Left lung (tissue), 10 donors: ENCODE data around the gene CPEB4. TPM values are rescaled to one million over a fixed set of nuclear protein-coding genes. Genes with fewer than 3 reads are reported as not detected.

Source experiments
- ATAC-seq: fragments of 200-7000 bp; cut with Tn5 transposase; one replicate; pipeline ENCODE4 v1.9.1; 2020; ENCODE audit warnings: moderate library complexity
- DNase-seq, 4 donors: peaks; one replicate each; pipeline ENCODE4 v3.0.0-alpha.2; 2013 to 2020
- H3K27ac ChIP-seq, 2 donors: fragments of 200-600 bp; sonication (generic) in 1 of 2; one replicate each; pipeline versions ENCODE4 v1.5.0 to v1.8.0; 2020 to 2021
- H3K27me3 ChIP-seq, 2 donors: fragments of 200-600 bp; sonication (generic) in 1 of 2; one replicate each; pipeline versions ENCODE4 v1.5.0 to v1.8.0; 2020 to 2021
- H3K36me3 ChIP-seq, 2 donors: fragments of 200-600 bp; sonication (generic) in 1 of 2; one replicate each; pipeline versions ENCODE4 v1.5.0 to v1.8.0; 2020 to 2021
- H3K4me1 ChIP-seq, 2 donors: fragments of 200-600 bp; one replicate each; pipeline ENCODE4 v1.8.0; 2021
- H3K4me3 ChIP-seq, 2 donors: fragments of 200-600 bp; sonication (generic) in 1 of 2; one replicate each; pipeline versions ENCODE4 v1.5.0 to v1.8.0; 2020 to 2021; ENCODE audit warnings: mild to moderate bottlenecking in 1 of 2
- H3K9me3 ChIP-seq, 2 donors: fragments of 200-600 bp; sonication (generic) in 1 of 2; one replicate each; pipeline versions ENCODE4 v1.5.0 to v1.8.0; 2020 to 2021
- CTCF ChIP-seq, 2 donors: fragments of 200-600 bp; sonication (generic) in 1 of 2; IDR thresholded peaks; one replicate each; pipeline versions ENCODE4 v1.5.0 to v1.8.0; 2021; ENCODE audit warnings: antibody characterized with exemption in 2 of 2
- intact Hi-C, 2 donors: fragments of 100-400 bp; cut with DNase I; formaldehyde crosslinking; loops; one replicate each; pipeline versions ENCODE4 v1.11.2 to v1.14.2; 2022
- polyA plus RNA-seq, 6 donors: library from polyadenylated mRNA; unstranded; fragments of 120-200 nt; gene quantifications; one replicate each; pipeline ENCODE4 v1.2.1, GENCODE V29; 2013; ENCODE audit not compliant: insufficient read length in 6 of 6
- total RNA-seq, 2 donors: library from RNA; stranded (reverse); fragmentation: NEBNext Ultra II Directional; extraction: Animal tissue kit (Norgen Biotek cat#: 25700); gene quantifications; one replicate each; pipeline ENCODE4 v1.2.1, GENCODE V29; 2021
- donor health status: DM: no; HTN: yes; CAD: no.
- donor health status: DM: no; HTN: no; CAD: no.

Gene CPEB4
- total and polyA plus RNA-seq, 8 donors = 16.3 to 59.6 (median 18.0) TPM

- H3K9me3 ChIP-seq = no peaks in the 10 kb centered on the region
- no peaks in the 10 kb centered on the region for H3K36me3 ChIP-seq
- no peak overlapping the region for H3K27ac ChIP-seq
- DNase-seq (no peak), ATAC-seq (peak; percentile 37)
- intact Hi-C loops = no loop called here
- no peaks in the 10 kb centered on the region for H3K27me3 ChIP-seq
- TF ChIP-seq CTCF (IDR thresholded peaks at IDR 0.05) = no peak
- H3K4me1 ChIP-seq = peaks cover 0 to 20% of the 10 kb centered on the region in 2 donors
- no peak overlapping the region for H3K4me3 ChIP-seq
These were observed 29.3 kb upstream of the CPEB4 start for GRCh38 chr5:173858670-173859407.

DNA sequence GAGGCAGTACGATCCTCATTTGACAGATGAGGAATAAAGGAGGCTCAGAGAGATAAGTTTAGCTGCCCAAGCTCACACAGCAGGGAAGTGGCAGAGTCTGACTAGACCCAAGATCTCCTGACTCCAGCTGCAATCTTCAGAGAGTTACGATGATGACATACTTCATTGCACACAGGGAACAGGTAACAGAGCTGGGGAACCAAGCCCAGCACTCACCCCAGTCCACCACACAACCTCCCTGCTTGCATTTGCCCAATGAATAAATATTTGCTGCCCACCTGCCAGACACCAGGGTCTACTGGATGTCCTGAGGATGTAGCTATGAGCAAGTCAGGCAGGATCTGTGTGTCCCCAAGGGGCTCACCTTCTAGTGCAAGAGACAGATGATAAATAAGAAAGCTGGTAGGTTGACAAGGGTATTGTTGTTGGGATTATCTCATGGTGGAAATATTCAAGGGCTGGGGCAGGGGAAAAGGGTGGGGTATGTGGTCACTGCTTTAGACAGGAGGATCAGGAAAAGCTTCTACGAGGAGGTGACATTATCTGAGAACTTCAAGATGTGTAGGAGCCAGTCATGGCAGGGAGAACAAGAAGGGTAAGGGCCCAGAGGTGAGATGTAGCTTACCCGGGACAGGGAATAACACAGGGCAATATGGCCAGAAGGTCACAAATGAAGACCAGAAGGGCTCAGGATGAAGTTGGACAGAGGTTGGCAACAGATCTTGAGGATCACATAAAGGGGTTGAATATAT is 28.6 kb upstream of the CPEB4 start:
- Histone ChIP-seq H3K4me1 (peaks cover 0 to 27% of the 10 kb centered on the region in 2 donors), H3K36me3 (no peaks in the 10 kb centered on the region), H3K4me3 (no peak overlapping the region), H3K27me3 (no peaks in the 10 kb centered on the region), H3K27ac (no peak overlapping the region), H3K9me3 (no peaks in the 10 kb centered on the region)
- intact Hi-C loops = no loop called here
- no peak for TF ChIP-seq CTCF (IDR thresholded peaks at IDR 0.05)
- no peak for DNase-seq
- ATAC-seq = no peak

DNA sequence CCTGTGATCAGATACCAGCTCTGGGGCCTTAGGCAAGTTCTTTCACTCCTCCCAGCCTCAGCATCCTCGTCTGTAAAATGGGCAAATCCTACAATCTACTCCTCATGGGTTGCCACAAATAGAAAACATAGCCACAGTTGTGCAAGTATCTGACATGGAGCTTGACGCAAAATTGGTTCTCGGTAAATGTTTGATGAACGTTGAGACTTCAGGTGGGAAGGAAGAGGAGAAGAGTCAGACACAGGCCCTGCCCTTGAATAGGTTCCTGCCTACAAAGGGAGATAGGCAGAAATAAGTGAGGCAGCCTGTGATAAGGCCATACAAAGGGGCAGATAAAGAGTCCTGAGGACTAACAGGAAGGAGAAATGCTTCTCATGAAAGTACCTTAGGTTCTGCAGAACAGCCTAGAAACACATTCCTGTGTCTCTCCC is 26.1 kb upstream of the CPEB4 start:
- no peak for TF ChIP-seq CTCF (IDR thresholded peaks at IDR 0.05)
- Histone ChIP-seq H3K36me3 (no peaks in the 10 kb centered on the region), H3K27me3 (no peaks in the 10 kb centered on the region), H3K4me3 (no peak overlapping the region), H3K9me3 (no peaks in the 10 kb centered on the region), H3K4me1 (peaks cover 0 to 47% of the 10 kb centered on the region in 2 donors), H3K27ac (no peak overlapping the region)
- ATAC-seq (no peak), DNase-seq (no peak)
- intact Hi-C loops = no loop called here

DNA sequence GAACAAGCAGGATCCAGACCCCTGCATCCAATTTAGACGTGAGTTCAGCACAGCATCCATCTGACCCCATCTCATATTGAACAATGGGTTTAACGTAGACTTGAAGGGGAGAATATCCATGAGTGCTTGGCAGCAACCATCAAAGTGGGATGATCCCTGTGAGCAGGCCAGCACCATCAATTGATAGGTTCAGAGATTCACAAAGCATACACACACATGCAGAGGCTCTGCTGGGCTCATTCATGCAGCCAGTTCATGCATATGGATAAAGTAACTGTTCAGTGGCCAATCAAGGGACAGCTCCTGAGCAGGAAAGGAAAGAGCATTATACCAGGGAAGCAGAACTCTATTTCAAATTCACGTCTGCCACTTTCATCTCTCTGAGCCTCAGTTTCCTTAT is 24.8 kb upstream of the CPEB4 start:
- H3K9me3 ChIP-seq = no peaks in the 10 kb centered on the region
- no peak overlapping the region for H3K27ac ChIP-seq
- no peaks in the 10 kb centered on the region for H3K36me3 ChIP-seq
- DNase-seq (no peak), ATAC-seq (no peak)
- H3K4me1 ChIP-seq = peaks cover 0 to 60% of the 10 kb centered on the region in 2 donors
- no peak for TF ChIP-seq CTCF (IDR thresholded peaks at IDR 0.05)
- H3K27me3 ChIP-seq = no peaks in the 10 kb centered on the region
- H3K4me3 ChIP-seq = no peak overlapping the region
- intact Hi-C loops = no loop called here
